SK-N-MC (cell line): Measurements from ENCODE around the gene GZMH.

Experiments
- EZH2 ChIP-seq: fragments of 200-600 bp; sonication (generic); IDR thresholded peaks from one replicate; pipeline ENCODE4 v1.6.1; 2017; ENCODE audit warnings: antibody characterized with exemption
- FOXP2 ChIP-seq: optimal IDR thresholded peaks from 2 replicates; pipeline ENCODE3; 2011; ENCODE audit warnings: mild to moderate bottlenecking, moderate library complexity; ENCODE audit not compliant: insufficient read depth; ENCODE audit errors: extremely low read length, control extremely low read depth
- POLR2AphosphoS5 ChIP-seq: IDR thresholded peaks from 2 replicates; pipeline ENCODE4 v1.6.1; 2012; ENCODE audit warnings: mild to moderate bottlenecking, low read depth, low read length, borderline replicate concordance

- no peak for TF ChIP-seq EZH2
- TF ChIP-seq POLR2AphosphoS5 = no peak
- TF ChIP-seq FOXP2 = no peak
Measured at GRCh38 chr14:24609655-24610344, at the start of gene GZMH.
